Measurements from ENCODE around the gene ABCA12.

DNA sequence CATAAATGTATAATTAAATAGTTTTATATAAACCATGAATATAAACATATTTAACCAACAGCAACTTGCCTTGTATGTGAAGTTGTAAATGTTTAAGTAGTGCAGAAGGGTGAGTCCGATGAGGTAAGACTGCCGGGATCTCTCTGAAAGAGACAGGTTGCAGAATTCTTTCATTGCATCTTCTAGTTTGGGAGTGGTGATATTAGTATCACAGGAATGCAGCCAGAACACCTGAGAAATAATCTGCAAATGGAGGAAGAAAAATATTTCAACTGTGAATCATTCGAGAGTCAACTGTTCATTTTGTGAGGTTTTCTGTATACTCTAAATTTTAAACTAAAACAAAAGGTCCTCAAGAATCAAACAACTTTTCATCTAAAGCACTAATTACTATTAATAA is 123.0 kb downstream of the ABCA12 start:
- TF ChIP-seq CTCF (IDR thresholded peaks at IDR 0.05) = no peak
- TF ChIP-seq, protein P1, sequence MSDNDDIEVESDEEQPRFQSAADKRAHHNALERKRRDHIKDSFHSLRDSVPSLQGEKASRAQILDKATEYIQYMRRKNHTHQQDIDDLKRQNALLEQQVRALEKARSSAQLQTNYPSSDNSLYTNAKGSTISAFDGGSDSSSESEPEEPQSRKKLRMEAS (IDR thresholded peaks at IDR 0.05) = no peak
- TF ChIP-seq, protein P2, sequence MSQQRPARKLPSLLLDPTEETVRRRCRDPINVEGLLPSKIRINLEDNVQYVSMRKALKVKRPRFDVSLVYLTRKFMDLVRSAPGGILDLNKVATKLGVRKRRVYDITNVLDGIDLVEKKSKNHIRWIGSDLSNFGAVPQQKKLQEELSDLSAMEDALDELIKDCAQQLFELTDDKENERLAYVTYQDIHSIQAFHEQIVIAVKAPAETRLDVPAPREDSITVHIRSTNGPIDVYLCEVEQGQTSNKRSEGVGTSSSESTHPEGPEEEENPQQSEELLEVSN (IDR thresholded peaks at IDR 0.05; ENCODE audit: borderline replicate concordance, low read depth) = no peak
- TF ChIP-seq GATA3 (IDR thresholded peaks at IDR 0.05; ENCODE audit: borderline replicate concordance) = no peak
